Mesenchymal stem cell (in vitro differentiated cells and primary cell): ENCODE data around the gene KDF1. TPM values are rescaled to one million over a fixed set of nuclear protein-coding genes. Genes with fewer than 3 reads are reported as not detected.

Experiments used
- DNase-seq: peaks from one replicate; pipeline ENCODE4 v3.0.0-alpha.2; 2013
- H2AFZ ChIP-seq: one replicate; pipeline ENCODE4 v1.6.1; 2013; ENCODE audit warnings: low read depth, mild to moderate bottlenecking, control low read depth, inconsistent platforms, low read length, moderate library complexity
- H2AK5ac ChIP-seq: 2 replicates; pipeline ENCODE4 v1.6.1; 2013; ENCODE audit warnings: low read length, moderate library complexity, mild to moderate bottlenecking, inconsistent platforms; ENCODE audit not compliant: severe bottlenecking
- H2BK120ac ChIP-seq: one replicate; pipeline ENCODE4 v1.6.1; 2013; ENCODE audit warnings: low read depth, mild to moderate bottlenecking, inconsistent platforms, low read length, moderate library complexity
- H2BK12ac ChIP-seq, 2 experiments: one replicate each; pipeline ENCODE4 v1.6.1; 2013; ENCODE audit warnings: inconsistent platforms in 2 of 2, low read length in 2 of 2, mild to moderate bottlenecking in 2 of 2, moderate library complexity in 2 of 2, control low read depth in 1 of 2
- H2BK15ac ChIP-seq: one replicate; pipeline ENCODE4 v1.6.1; 2013; ENCODE audit warnings: mild to moderate bottlenecking, low read depth, inconsistent platforms; ENCODE audit not compliant: poor library complexity, severe bottlenecking
- H2BK5ac ChIP-seq: 2 replicates; pipeline ENCODE4 v1.6.1; 2013; ENCODE audit warnings: low read depth, mild to moderate bottlenecking, low read length, control low read depth, inconsistent platforms; ENCODE audit not compliant: poor library complexity, severe bottlenecking
- H3K14ac ChIP-seq, 2 experiments: one replicate each; pipeline ENCODE4 v1.6.1; 2013; ENCODE audit warnings: inconsistent platforms in 2 of 2, low read length in 2 of 2, control low read depth in 1 of 2, mild to moderate bottlenecking in 1 of 2, moderate library complexity in 1 of 2
- H3K18ac ChIP-seq, 2 experiments: one replicate each; pipeline ENCODE4 v1.6.1; 2013; ENCODE audit warnings: inconsistent platforms in 2 of 2, low read length in 2 of 2, control low read depth in 1 of 2, low read depth in 1 of 2, mild to moderate bottlenecking in 1 of 2
- H3K23ac ChIP-seq, 2 experiments: one replicate each; pipeline ENCODE4 v1.6.1; 2013; ENCODE audit warnings: inconsistent platforms in 2 of 2, low read length in 2 of 2, mild to moderate bottlenecking in 2 of 2, moderate library complexity in 2 of 2, control low read depth in 1 of 2
- H3K27ac ChIP-seq: 2 replicates; pipeline ENCODE4 v1.5.1; 2013; ENCODE audit warnings: mild to moderate bottlenecking, moderate library complexity, low read length, control low read depth, inconsistent platforms; ENCODE audit not compliant: poor library complexity, severe bottlenecking
- H3K27me3 ChIP-seq, 2 experiments: 2 replicates each; pipeline versions ENCODE4 v1.6.1 to v1.7.0; 2013; ENCODE audit warnings: low read length in 2 of 2, mild to moderate bottlenecking in 2 of 2, moderate library complexity in 2 of 2, control low read depth in 1 of 2, inconsistent platforms in 1 of 2; ENCODE audit not compliant: control insufficient read depth in 1 of 2, insufficient read depth in 1 of 2
- H3K36me3 ChIP-seq, 2 experiments: 2 replicates each; pipeline versions ENCODE4 v1.6.1 to v1.7.0; 2013; ENCODE audit warnings: low read length in 2 of 2, control low read depth in 1 of 2, inconsistent platforms in 1 of 2, low read depth in 1 of 2, mild to moderate bottlenecking in 1 of 2; ENCODE audit not compliant: insufficient read depth in 2 of 2, control insufficient read depth in 1 of 2
- H3K4ac ChIP-seq, 2 experiments: one replicate each; pipeline ENCODE4 v1.6.1; 2013; ENCODE audit warnings: inconsistent platforms in 2 of 2, low read length in 2 of 2, mild to moderate bottlenecking in 2 of 2, moderate library complexity in 2 of 2, control low read depth in 1 of 2, low read depth in 1 of 2
- H3K4me1 ChIP-seq: 2 replicates; pipeline ENCODE4 v1.6.1; 2013; ENCODE audit warnings: low read depth, low read length, control low read depth; ENCODE audit not compliant: control insufficient read depth, insufficient read depth
- H3K4me2 ChIP-seq: 2 replicates; pipeline ENCODE4 v1.6.1; 2013; ENCODE audit warnings: low read length, mild to moderate bottlenecking, inconsistent platforms; ENCODE audit not compliant: poor library complexity, severe bottlenecking
- H3K4me3 ChIP-seq, 2 experiments: 2 replicates each; pipeline versions ENCODE4 v1.5.1 to v1.7.0; 2013; ENCODE audit warnings: low read length in 2 of 2, mild to moderate bottlenecking in 2 of 2, control low read depth in 1 of 2, low read depth in 1 of 2; ENCODE audit not compliant: insufficient read depth in 1 of 2
- H3K79me1 ChIP-seq: replicated peaks from 2 replicates; pipeline ENCODE4 v1.6.1; 2013; ENCODE audit warnings: mild to moderate bottlenecking, control low read depth, low read length, inconsistent platforms; ENCODE audit not compliant: poor library complexity, severe bottlenecking
- H3K9ac ChIP-seq: 2 replicates; pipeline ENCODE4 v1.7.0; 2013; ENCODE audit warnings: mild to moderate bottlenecking, low read length, moderate library complexity
- H3K9me3 ChIP-seq: 2 replicates; pipeline ENCODE4 v1.7.0; 2013; ENCODE audit warnings: mild to moderate bottlenecking, low read length; ENCODE audit not compliant: control insufficient read depth
- H4K8ac ChIP-seq: one replicate; pipeline ENCODE4 v1.6.1; 2013; ENCODE audit warnings: inconsistent platforms, mild to moderate bottlenecking, low read length, moderate library complexity
- H4K91ac ChIP-seq: one replicate; pipeline ENCODE4 v1.6.1; 2013; ENCODE audit warnings: mild to moderate bottlenecking, low read length, inconsistent platforms
- WGBS: methylation state at CpG from one replicate; pipeline ENCODE4 v1.1.7; 2013; ENCODE audit warnings: mixed read lengths; 5-methylcytosine and 5-hydroxymethylcytosine counted together
- polyA plus RNA-seq, 2 experiments: library from polyadenylated mRNA; stranded (reverse); fragments of 200-250 nt; gene quantifications; one replicate each; pipeline ENCODE4 v1.2.3, GENCODE V29; 2013

KDF1 gene
- 0.35 TPM for polyA plus RNA-seq (2013, experiment 1 of 2)
- 0.38 TPM for polyA plus RNA-seq (2013, experiment 2 of 2)

GRCh38 chr1:26959722-26960624 lies at the start of gene KDF1:
Gene KDF1 (minus strand): TSS chr1:26960468. CDS start chr1:26952380, 8,088 bp downstream.
- peak within 1 kb of the TSS; percentile 93 for H2BK15ac ChIP-seq
- peaks cover 10% of the 10 kb centered on the region for H3K9me3 ChIP-seq
- H3K4ac ChIP-seq: peak within 1 kb of the TSS; percentile 83 to 98
- H3K4me2 ChIP-seq: peak within 1 kb of the TSS; percentile 91
- H3K36me3 ChIP-seq: no peaks in the 10 kb centered on the region
- H3K27me3 ChIP-seq: peaks cover 10 to 40% of the 10 kb centered on the region in 2 experiments
- H3K4me1 ChIP-seq: peaks cover 12% of the 10 kb centered on the region
- H3K27ac ChIP-seq: no peak within 1 kb of the TSS
- H2AK5ac ChIP-seq: no peak within 1 kb of the TSS
- no peaks in the 10 kb centered on the region for H3K79me1 ChIP-seq
- WGBS: 2% methylated on average over 76 of the region's 86 CpGs
- peak within 1 kb of the TSS; percentile 98 for H4K8ac ChIP-seq
- H3K14ac ChIP-seq: peak within 1 kb of the TSS in 1 of 2 experiments; percentile 2
- peak within 1 kb of the TSS; percentile 93 for H2BK120ac ChIP-seq
- no peak within 1 kb of the TSS for H3K9ac ChIP-seq
- H4K91ac ChIP-seq: peak within 1 kb of the TSS; percentile 97
- peak within 1 kb of the TSS; percentile 79 to 91 for H3K18ac ChIP-seq
- no peak within 1 kb of the TSS for H2BK5ac ChIP-seq
- DNase-seq: no peak
- peak within 1 kb of the TSS; percentile 26 to 83 for H3K23ac ChIP-seq
- H2BK12ac ChIP-seq: peak within 1 kb of the TSS; percentile 34 to 99
- H3K4me3 ChIP-seq: peak within 1 kb of the TSS in 1 of 2 experiments; percentile 55
- H2AFZ ChIP-seq: peak within 1 kb of the TSS; percentile 91

GRCh38 chr1:27009601-27010197 lies 49.4 kb upstream of the KDF1 start:
- Histone ChIP-seq H3K27me3 (no peaks in the 10 kb centered on the region), H3K4ac (peak overlapping the region; percentile 3 to 66), H3K79me1 (peaks cover 7% of the 10 kb centered on the region), H2BK120ac (peak overlapping the region; percentile 22), H2BK15ac (no peak overlapping the region), H3K23ac (peak overlapping the region in 1 of 2 experiments; percentile 23), H3K36me3 (peaks cover 0 to 13% of the 10 kb centered on the region in 2 experiments), H2BK12ac (peak overlapping the region in 1 of 2 experiments; percentile 81), H4K91ac (peak overlapping the region; percentile 46), H2AFZ (no peak overlapping the region), H3K4me2 (no peak overlapping the region), H2AK5ac (peak overlapping the region; percentile 45), H3K14ac (peak overlapping the region in 1 of 2 experiments; percentile 75), H3K4me1 (peaks cover 55% of the 10 kb centered on the region), H3K27ac (no peak overlapping the region), H2BK5ac (no peak overlapping the region), H4K8ac (peak overlapping the region; percentile 5), H3K9ac (no peak overlapping the region), H3K18ac (peak overlapping the region; percentile 47 to 48), H3K4me3 (no peak overlapping the region), H3K9me3 (no peaks in the 10 kb centered on the region)
- WGBS: 75% methylated on average over 6 of the region's 6 CpGs
- DNase-seq: peak; percentile 51

GRCh38 chr1:27007909-27008582 lies 47.8 kb upstream of the KDF1 start:
- WGBS: 60% methylated on average over 9 of the region's 9 CpGs
- no peak overlapping the region for H2BK12ac ChIP-seq
- H3K4me1 ChIP-seq: peaks cover 65% of the 10 kb centered on the region
- H2BK5ac ChIP-seq: no peak overlapping the region
- H3K18ac ChIP-seq: no peak overlapping the region
- no peak overlapping the region for H2AFZ ChIP-seq
- no peak overlapping the region for H3K27ac ChIP-seq
- H2BK120ac ChIP-seq: no peak overlapping the region
- peaks cover 0 to 13% of the 10 kb centered on the region in 2 experiments for H3K36me3 ChIP-seq
- H3K14ac ChIP-seq: no peak overlapping the region
- no peak overlapping the region for H3K23ac ChIP-seq
- H3K79me1 ChIP-seq: peaks cover 7% of the 10 kb centered on the region
- H3K9me3 ChIP-seq: no peaks in the 10 kb centered on the region
- H2BK15ac ChIP-seq: no peak overlapping the region
- peak overlapping the region; percentile 19 for H4K91ac ChIP-seq
- peak overlapping the region; percentile 10 for H4K8ac ChIP-seq
- H3K4me3 ChIP-seq: no peak overlapping the region
- H3K9ac ChIP-seq: no peak overlapping the region
- no peaks in the 10 kb centered on the region for H3K27me3 ChIP-seq
- H2AK5ac ChIP-seq: peak overlapping the region; percentile 14
- peak; percentile 65 for DNase-seq
- no peak overlapping the region for H3K4me2 ChIP-seq
- H3K4ac ChIP-seq: peak overlapping the region in 1 of 2 experiments; percentile 9
